H1 (cell line): ENCODE results near the gene PRKAR1B.

Experiments used
- ASH2L ChIP-seq: fragments of 200-600, 300-600 bp; sonication (generic); IDR thresholded peaks from one replicate; pipeline ENCODE4 v1.7.1; 2017; ENCODE audit warnings: low read length
- EP300 ChIP-seq, 2 experiments: IDR thresholded peaks; 1 replicate in 1 of 2; 2 replicates in 1 of 2; pipeline ENCODE4 v1.6.1; 2011 to 2012; ENCODE audit warnings: low read depth in 2 of 2, low read length in 2 of 2, mild to moderate bottlenecking in 2 of 2, borderline replicate concordance in 1 of 2, inconsistent platforms in 1 of 2, moderate library complexity in 1 of 2
- MAFK ChIP-seq: IDR thresholded peaks from 2 replicates; pipeline ENCODE4 v1.6.1; 2012; ENCODE audit warnings: low read depth, mild to moderate bottlenecking, improper control_type of control experiment, low read length
- PHF8 ChIP-seq: fragments of 200-600 bp; sonication (generic); conservative IDR thresholded peaks from 2 replicates; pipeline ENCODE4 v1.7.1; 2012; ENCODE audit warnings: low read depth, mild to moderate bottlenecking, inconsistent platforms, low read length, moderate library complexity
- POLR2AphosphoS5 ChIP-seq: IDR thresholded peaks from 2 replicates; pipeline ENCODE4 v1.6.1; 2011; ENCODE audit warnings: low read depth, low read length
- TF ChIP-seq, protein P1 (sequence below), 3 experiments: IDR thresholded peaks; 1 replicate in 2 of 3; 2 replicates in 1 of 3; pipeline versions ENCODE4 v1.5.1 to v1.6.1; 2011; ENCODE audit warnings: low read length in 3 of 3, mild to moderate bottlenecking in 3 of 3, inconsistent platforms in 2 of 3, low read depth in 1 of 3, moderate library complexity in 1 of 3; ENCODE audit not compliant: insufficient read depth in 1 of 3; ENCODE audit errors: control extremely low read depth in 1 of 3

DNA sequence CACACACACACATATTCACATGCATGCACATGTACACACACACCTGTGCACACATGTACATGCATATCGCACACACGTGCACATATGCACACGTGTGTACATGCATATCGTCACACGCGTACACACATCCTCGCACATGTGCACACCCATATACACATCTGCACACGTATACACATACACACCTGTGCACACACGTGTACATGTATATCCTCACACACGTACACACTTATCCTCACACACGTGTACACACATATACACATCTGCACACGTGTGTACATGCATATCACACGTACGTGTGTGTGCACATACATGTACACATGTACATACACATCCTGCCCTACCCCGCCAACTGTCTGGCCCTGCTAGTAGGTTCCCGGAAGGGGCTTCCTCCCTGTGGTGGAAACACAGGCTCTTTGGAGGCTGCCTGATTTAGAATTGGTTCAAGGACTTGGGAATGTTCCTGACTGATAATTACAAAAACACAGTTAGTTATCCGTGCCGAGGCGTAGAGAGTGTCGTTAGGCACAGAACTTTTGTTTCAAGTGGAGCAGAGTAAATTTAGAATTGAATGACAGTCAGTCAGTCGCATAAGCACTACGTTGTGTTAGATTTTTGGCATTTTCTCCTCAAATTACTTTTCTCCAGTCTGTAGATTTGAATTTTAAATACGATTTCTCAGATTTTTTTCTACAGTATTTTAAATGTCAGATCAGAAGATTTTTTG lies 18.5 kb upstream of the PRKAR1B start:
- TF ChIP-seq ASH2L (no peak), POLR2AphosphoS5 (peak; percentile 51; the same call in 1 of the 2 replicates), EP300 (IDR thresholded peaks at IDR 0.05; ENCODE audit: borderline replicate concordance in 1 of 2, low read depth in 2 of 2, low read length in 2 of 2) (no peak), MAFK (no peak), PHF8 (no peak)
- TF ChIP-seq, protein P1, sequence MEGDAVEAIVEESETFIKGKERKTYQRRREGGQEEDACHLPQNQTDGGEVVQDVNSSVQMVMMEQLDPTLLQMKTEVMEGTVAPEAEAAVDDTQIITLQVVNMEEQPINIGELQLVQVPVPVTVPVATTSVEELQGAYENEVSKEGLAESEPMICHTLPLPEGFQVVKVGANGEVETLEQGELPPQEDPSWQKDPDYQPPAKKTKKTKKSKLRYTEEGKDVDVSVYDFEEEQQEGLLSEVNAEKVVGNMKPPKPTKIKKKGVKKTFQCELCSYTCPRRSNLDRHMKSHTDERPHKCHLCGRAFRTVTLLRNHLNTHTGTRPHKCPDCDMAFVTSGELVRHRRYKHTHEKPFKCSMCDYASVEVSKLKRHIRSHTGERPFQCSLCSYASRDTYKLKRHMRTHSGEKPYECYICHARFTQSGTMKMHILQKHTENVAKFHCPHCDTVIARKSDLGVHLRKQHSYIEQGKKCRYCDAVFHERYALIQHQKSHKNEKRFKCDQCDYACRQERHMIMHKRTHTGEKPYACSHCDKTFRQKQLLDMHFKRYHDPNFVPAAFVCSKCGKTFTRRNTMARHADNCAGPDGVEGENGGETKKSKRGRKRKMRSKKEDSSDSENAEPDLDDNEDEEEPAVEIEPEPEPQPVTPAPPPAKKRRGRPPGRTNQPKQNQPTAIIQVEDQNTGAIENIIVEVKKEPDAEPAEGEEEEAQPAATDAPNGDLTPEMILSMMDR (IDR thresholded peaks at IDR 0.05; ENCODE audit: control extremely low read depth in 1 of 3, insufficient read depth in 1 of 3, low read depth in 1 of 3, low read length in 3 of 3), result no peak
